Activated CD8-positive, alpha-beta memory T cell treated with anti-CD3 and anti-CD28 coated beads for 48 hours (primary cell): Measurements from ENCODE around the gene FAT1.

Source experiments
- DNase-seq, 3 experiments: peaks; one replicate each; pipeline ENCODE4 v3.0.0-alpha.2; 2020; ENCODE audit warnings: low read depth in 2 of 3, low spot score in 2 of 3

FAT1 gene

GRCh38 chr4:186725469-186726425 lies 2.1 kb upstream of the FAT1 start:
- no peak for DNase-seq

GRCh38 chr4:186724864-186725468 lies 1.3 kb upstream of the FAT1 start:
- no peak for DNase-seq

GRCh38 chr4:186724058-186724863 lies 605 bp upstream of the FAT1 start:
- no peak for DNase-seq

DNA sequence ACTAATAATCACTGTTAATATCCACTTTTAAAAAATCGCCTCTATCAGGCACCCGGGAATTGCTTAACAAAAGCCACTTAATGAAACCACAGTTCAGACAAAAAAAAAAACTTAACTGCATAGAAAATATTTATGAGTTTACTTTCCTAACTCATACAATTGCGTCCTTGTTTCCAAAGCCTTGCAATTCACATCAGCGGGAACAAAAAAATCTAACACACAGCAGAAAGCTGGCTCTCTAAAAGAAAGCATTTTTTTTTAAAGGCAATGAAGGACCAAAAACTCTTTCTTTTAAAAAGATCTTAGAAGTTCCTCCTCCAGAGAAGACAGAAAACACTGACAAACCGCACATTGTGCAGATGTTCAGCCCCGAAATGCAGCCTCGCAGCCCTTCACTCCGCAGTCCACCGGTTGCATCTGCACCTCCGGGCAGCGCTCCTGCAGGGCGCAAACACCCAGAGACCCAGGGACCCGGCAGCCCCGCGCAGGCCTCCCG lies 812 bp downstream of the FAT1 start:
- DNase-seq = no peak

- DNase-seq = no peak
Measured at GRCh38 chr4:186719925-186720694, 3.5 kb downstream of the FAT1 start.

DNA sequence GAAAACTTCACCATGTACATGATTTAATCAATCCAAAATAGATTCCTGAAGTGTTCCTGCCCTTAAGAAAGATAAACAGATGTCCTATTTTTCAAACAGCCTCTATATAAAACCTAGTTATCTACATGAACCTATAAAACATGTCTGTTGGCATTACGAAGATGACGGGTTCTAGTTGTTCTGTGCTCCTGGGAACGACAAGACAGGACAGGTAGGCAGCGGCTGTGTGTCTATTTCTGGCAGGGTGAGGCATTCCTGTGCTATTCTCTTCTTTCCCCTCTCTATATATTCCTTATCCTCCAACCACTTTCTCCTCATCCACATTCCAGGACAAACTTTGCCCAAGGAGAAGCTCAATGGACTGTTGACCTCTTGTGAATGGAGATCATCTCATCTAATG lies 6.1 kb downstream of the FAT1 start:
- DNase-seq = no peak

- DNase-seq = no peak
Measured at GRCh38 chr4:186715077-186715476, 8.6 kb downstream of the FAT1 start.

DNA sequence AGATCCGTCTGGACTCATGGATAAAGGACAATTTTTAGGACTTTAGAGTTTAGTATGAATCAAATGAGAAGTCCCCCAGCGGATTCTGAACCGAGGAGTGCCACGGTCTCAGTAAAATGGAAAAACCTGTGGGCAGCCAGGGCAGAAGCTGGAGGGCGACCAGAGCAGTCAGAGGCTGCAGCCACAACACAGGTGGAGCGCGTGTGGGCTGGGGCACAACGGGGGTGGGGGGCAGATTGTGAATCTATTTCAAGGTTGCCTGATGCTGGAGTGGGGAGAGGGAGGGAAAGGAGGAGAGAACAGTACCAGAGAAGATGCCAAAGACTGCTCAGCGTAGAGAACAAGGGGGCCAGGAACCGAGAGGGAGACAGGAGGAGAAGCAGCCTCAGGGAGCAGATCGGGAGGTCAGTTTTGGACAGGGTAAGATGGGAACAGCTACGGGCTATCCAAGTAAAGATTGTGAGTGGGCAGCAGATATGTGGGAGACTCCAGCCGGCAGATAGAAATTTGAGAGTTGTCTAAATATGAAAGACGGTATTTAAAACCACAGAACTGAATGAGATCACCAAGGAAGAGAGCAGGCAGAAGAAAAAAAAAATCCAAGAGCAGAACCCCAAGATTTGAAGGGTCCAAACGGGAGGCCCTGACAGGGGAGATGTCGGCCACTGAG lies 9.5 kb downstream of the FAT1 start:
- DNase-seq = no peak

- no peak for DNase-seq
Measured at GRCh38 chr4:186712690-186713089, 11.0 kb downstream of the FAT1 start.

DNA sequence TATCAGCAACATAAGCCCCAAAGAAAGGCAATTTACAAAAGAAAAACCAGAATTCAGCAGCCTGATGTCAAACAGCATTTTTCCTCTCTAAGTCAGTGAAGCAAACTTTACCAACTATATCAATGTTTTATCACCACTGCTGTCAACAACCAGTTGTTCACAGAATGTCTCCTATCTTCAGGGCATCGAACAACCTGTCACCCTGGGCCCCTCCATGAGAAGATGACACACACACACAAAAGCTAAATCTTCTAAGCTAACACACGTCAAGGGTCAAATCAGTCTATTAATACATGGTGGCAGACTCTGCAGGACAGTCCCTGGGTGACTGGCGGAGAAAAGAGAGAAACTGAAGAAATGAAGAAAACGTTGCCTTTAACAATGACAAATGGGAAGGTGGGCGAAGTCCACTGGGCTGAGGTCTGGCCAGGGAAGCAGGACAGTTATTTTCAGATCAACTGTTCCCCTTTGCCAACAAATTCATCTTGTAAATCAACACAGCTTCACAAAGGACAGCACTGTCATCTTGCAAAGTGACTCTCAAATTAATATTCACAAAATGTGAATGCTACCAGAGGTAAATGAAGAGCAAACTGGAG lies 13.0 kb downstream of the FAT1 start:
- DNase-seq = no peak

GRCh38 chr4:186709517-186709916 lies 14.1 kb downstream of the FAT1 start:
- no peak for DNase-seq

GRCh38 chr4:186708554-186708953 lies 15.1 kb downstream of the FAT1 start:
- no peak for DNase-seq

DNA sequence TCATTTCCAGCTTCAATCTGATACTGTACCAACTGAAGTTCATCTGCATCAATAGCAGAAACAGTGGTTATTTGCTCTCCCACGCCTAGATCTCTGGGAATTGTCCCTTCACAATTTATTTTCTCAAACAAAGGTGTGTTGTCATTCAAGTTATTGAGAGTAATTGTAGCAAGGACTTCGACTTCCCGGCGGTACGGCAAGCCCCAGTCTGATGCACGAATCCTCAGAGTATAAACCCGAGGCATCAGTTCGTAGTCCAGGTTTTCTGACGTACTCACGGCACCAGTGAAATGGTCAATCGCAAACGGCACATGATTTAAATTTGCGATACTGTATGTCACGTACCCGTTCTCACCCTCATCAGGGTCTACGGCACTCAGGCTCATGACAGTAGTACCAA lies 15.7 kb downstream of the FAT1 start:
- DNase-seq = no peak

DNA sequence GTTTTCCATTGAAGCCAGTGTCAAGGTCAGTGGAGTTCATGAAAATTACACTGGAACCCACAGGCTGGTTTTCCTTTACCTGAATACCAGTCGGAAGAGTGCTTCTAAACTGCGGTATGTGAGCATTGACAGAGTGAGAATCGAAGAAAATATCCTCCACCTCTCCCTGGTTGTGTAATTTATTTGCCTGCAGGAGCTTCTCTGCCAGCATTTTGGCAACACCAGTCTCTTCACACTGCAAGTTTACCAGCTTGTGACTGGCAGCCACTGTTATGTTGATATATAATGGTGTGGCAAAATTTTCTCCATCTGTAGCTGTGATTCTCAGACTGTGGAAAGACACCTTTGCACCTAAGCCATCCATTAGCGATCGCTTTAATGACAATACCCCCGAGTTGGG lies 16.1 kb downstream of the FAT1 start:
- no peak for DNase-seq

DNA sequence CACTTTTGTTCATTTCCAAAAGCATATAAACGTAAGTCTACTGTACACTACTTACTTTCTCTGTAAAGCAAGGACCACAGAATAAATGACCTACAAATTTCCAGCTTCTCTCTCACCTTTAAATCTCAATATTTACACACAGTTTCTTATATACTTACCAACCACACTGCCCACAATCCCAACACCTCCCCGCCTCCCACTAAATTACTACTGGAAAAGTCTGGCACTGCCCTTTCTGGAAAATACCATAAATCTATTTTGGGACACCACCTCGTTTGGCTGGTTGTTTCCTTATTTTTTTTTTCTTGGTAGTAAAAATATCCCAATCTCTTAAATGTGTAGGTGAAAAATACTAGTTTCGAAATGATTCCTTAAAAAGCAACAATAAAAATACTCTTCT lies 19.6 kb downstream of the FAT1 start:
- DNase-seq = no peak

DNA sequence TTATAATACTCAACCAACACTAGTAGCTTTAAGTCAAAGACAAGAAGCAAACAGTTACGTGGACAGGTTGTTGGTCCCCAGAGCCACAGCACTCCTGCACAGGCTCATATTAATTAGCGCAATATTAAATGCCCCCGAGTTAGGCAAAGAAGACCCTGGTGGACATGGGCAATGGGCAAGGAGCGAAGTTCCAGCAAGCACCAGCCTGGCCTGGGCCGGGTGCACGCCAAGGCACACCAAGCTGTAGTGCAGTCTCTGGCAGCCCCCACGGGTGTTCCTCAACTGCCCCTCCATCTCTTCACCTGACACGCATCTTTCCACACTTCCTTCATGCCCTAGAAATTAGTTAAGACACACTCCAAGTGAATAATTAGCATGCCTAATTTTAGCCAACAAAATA lies 20.1 kb downstream of the FAT1 start:
- DNase-seq = no peak

- DNase-seq = no peak
Measured at GRCh38 chr4:186702940-186703339, 20.7 kb downstream of the FAT1 start.

DNA sequence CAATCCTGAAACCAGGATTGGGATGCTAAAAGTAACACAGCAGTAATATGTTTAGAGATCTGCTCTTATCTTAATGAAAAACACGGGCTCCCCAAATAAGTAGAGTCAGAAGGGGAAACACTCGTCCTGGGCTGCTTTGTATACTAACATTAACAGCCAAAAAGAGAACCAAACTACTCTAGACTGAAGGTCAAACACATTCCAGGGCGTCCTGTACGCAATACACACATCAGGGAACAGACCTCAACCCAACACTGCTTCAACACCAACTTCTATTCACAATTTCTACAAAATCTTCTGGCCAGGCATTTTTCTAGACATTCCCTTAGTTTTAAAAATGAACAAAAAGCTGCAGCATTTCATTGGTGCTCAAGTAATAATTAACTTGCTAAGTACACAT lies 21.4 kb downstream of the FAT1 start:
- DNase-seq = no peak

GRCh38 chr4:186701788-186702187 lies 21.9 kb downstream of the FAT1 start:
- DNase-seq = no peak

DNA sequence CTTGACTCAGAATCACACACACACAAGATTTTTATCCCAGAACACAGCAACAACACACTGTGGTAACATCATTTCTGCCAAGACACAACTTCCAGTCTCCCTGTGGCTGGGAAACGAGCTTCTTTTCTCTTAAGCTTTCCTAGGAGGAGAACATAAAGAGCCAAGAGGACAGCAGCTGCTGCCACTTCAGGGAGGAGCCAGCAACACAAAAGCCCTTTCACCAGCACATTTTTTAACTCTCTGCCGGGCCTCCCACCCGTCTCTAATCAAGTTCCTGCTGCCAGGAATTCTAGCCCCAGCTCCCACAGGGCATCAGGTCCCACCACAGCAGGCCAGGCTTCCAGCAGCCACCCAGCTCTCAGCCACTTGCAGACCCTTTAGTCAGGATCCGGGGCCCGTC lies 22.4 kb downstream of the FAT1 start:
- DNase-seq = no peak
